GM19468 (cell line): ENCODE data around the gene A4GALT.

ENCODE experiments used
- ATAC-seq: cut with Tn5 transposase; IDR thresholded peaks from one replicate; pipeline ENCODE4 v1.9.1; 2021; ENCODE audit warnings: mild to moderate bottlenecking, moderate library complexity, moderate number of reproducible peaks; ENCODE audit not compliant: unreplicated experiment; ENCODE audit errors: extremely low read depth

The A4GALT gene

DNA sequence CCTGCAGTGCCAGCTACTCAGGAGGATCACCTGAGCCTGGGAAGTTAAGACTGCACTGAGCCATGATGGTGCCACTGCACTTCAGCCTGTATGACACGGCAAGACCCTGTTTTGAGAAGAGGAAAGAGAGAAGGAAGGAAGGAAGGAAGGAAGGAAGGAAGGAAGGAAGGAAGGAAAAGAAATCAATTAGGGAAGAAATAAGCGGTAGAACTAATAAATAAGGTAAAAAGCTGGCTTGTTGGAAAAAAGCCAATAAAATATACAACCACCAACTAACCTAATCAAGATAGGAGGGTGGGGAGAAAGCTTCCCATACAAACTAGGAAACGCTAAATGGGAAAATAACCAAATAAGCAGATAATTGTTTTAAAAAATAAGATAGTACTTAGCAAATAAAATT lies 12.3 kb downstream of the A4GALT start:
- ATAC-seq = no peak

DNA sequence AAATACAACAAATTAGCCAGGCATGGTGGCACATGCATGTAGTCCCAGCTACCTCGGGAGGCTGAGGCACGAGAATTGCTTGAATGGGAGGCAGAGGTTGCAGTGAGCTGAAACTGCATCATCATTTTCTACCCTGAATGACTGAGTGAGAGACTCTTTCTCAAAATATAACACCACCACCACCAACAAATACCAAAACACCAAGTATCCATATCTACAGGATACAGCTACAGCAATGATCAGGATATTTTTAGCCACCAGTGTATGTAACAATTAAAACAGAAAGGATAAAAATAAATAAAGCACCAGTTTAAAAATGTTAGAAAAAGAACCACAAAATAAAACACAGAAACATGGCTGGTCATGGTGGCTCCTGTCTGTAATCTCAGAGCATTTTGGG lies 13.2 kb downstream of the A4GALT start:
- no peak for ATAC-seq

DNA sequence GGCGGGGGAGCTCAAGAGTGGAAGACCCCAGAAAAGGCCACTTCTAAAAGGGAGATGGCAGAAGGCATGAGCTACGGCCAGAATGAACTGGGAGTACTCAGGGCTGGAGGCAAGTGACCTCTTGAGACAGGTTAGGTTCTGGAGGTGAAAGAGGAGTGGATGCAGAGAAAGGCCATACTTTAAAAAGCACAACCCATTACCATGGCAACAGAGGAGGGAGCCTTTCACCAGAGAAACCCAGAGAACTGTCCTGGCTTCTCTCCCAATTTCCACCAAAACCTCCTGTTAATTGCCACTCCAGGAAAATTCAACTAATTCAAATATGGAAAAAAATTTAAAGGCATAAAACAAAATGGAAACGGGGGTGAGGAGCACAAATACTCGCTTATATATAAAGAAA lies 15.8 kb downstream of the A4GALT start:
- no peak for ATAC-seq

DNA sequence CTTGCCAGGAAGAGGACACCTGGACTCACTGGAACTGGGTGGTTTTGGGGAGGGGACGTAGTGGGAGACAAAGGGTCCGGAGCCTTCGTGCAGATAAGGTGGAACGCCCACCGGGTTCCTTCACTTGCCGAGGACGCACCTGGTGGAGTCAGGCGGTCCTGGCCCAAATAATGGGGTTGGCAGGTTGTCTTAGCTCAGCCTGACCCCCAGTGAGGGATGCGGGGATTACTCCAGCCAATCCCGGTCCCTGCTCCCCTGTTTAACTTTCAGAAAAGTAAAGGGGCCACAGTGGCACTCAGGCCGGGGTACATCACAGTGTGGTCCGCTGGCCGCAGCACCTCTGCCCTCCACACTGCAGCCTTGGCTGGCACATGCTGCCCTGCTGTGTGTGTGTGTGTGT lies 18.0 kb downstream of the A4GALT start:
- no peak for ATAC-seq

DNA sequence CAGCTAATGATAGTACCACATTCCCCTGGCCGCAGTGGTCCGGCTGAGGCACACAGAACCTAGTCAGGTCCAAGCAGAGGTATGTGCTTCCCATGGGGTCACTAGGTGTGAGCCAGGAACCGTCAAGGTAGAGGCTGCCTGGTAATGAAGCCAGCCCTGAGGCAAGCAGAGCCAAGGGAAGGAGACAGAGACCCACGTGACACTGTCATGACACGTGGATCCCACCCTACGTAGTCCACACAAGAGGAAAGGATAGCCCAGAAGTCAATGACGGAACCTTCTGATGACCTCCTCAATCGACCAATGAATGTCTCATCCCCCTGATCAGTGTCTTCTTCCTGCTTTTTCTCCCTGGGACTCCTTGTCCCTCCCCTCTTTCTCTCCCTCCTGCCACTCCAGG lies 19.0 kb downstream of the A4GALT start:
- ATAC-seq = no peak

DNA sequence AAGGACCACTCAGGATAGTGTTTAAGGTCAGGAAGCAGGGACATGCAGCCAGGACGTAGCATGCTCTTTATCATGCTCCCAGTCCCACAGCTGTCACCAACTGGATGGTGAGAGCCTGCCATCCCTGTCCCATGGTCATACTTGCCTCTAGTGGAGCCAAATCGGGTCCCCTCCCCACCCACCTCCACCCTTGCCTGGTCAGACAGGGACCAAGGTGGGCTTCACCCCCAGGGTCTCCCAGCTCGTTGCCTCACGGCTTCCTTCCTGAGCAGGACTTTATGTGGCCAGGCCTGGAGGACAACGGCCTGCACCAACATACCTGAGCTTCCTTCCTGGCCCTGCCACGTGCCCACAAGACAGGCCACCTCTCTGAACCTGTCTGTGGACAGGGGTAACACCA lies 19.8 kb downstream of the A4GALT start:
- ATAC-seq = no peak

DNA sequence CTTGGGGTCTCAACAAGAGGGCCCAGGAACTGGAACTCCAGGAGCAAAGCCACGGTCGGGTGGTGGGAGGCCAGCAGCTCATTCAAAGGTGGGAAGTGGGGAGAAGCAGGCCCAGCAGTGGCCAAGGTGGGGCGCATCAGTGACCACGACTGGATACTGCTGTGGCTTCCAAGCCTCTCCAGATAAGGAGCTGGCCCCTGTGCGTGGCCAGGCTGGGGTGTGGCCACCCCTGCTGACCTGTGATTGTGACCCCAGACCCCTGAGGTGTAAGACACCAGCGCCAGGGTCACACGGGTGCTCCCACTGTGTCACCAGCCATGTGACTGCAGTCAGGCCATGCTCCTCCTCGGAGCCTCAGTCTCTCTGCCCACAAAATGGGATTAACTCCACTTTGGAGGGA lies 20.3 kb downstream of the A4GALT start:
- ATAC-seq = no peak

DNA sequence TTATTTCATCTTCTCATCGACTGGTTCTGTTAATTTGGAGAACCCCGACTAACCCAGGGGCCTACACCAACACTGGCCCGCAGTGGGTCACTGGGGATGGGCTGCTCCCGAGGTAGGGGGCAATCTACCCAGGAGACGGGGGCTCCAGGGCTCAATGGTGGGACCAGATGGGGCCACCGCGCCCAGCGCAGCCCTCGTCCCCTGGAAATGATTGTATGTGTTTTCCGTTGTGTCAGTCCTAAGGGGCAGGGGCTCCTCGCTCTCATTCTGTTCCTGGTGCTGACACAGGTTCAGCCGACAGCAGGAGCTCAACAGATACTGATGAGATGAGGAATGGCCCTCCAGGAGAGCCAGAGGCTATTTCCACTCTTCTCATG lies 20.7 kb downstream of the A4GALT start:
- no peak for ATAC-seq

DNA sequence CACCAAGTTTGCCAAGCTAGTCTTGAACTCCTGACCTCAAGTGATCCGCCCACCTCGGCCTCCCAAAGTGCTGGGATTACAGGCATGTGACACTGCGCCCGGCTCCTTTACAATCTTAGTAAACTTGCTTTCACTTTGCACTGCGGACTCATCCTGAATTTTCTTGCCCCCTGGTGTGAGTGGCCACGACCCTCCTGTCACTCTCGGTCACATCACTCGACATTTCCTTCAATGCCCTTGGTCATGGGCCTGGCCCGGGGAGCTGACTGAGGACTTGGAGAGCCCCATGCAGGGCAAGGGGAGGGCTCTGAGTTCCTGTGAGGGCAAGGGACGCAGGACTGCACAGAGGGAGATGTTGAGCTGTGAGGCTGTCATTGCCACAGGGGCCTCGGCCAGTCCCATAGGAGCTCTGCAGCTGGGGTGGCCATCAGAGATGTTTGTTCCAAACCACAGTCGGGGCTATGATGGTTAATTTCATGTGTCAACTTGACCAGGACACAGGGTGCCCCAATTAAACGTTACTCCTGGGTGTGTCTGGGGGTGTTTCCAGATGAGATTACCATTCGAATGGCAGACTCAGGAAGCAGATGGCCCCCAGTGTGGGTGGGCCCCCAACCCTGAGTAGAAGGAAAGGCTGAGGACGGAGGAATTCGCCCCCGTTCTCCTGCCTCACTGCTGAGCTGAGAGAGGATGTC lies 21.2 kb downstream of the A4GALT start:
- ATAC-seq = no peak

DNA sequence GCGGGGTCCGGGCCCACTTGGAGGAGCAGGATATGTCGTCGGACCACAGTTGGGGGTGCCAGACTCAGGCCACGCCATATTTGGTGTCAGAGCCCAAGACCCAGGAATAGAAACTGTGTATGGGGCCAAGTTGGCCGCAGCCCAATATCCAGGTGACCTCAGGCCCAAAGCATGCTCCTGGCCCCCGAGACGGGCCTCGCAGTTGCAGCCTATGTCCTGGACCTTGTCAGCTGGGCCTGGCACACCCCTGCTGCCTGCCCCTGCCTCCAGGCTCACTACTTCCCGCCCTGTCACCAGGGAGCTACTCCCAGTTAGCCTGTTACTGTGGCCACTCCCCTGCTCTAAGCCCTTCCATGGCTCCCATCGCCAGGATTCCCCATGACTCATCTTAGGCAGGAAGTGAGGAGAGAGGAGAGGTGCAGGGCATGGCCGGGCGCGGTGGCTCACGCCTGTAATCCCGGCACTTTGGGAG lies 23.1 kb downstream of the A4GALT start:
- no peak for ATAC-seq

DNA sequence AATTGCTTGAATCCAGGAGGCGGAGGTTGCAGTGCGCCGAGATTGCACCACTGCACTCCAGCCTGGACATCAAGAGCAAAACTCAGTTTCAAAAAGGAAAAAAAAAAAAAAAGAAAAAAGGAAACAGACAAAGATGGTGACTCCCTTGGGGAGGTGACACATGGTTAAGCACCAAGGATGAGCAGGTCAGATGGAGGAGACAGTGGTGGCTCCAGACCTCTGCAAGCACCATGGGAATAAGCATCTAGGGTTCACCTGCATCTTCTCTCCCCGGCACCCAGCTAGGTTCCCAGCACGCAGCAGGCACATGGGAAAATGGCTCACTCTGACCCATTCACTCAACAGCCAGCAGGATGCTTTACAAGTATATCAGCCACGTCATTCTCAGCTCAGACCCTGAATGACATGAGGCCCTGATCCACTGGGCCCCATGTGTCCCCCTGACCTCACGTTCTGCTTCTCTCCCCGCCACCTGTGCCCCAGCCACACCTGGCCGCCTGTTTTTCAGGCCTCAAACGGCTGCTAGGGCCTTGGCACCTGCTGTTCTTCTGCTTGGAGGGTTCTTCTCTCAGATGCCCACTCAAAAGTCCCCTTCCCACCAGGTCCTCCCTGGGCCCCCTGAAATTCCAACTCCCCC lies 24.2 kb downstream of the A4GALT start:
- ATAC-seq = no peak

DNA sequence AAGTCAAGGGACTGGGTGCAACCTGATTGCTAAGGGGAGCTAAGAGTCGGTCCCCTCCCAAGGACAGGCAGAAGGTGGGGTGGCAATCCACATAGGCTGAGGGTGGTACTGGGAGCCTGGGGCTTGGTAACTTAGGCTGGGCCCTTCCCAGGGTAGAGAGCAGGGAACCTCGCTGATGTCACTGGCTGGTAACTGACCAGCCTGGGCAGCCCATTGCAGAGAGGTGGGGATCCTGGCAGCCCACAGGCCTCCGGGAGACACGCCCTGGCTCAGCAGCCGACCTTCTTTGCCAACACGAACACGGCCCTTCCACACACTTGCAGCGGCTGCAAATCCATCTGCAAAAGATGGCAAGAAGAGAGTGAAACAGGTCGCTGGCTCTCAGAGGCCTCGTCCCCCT lies 25.4 kb downstream of the A4GALT start:
- no peak for ATAC-seq

DNA sequence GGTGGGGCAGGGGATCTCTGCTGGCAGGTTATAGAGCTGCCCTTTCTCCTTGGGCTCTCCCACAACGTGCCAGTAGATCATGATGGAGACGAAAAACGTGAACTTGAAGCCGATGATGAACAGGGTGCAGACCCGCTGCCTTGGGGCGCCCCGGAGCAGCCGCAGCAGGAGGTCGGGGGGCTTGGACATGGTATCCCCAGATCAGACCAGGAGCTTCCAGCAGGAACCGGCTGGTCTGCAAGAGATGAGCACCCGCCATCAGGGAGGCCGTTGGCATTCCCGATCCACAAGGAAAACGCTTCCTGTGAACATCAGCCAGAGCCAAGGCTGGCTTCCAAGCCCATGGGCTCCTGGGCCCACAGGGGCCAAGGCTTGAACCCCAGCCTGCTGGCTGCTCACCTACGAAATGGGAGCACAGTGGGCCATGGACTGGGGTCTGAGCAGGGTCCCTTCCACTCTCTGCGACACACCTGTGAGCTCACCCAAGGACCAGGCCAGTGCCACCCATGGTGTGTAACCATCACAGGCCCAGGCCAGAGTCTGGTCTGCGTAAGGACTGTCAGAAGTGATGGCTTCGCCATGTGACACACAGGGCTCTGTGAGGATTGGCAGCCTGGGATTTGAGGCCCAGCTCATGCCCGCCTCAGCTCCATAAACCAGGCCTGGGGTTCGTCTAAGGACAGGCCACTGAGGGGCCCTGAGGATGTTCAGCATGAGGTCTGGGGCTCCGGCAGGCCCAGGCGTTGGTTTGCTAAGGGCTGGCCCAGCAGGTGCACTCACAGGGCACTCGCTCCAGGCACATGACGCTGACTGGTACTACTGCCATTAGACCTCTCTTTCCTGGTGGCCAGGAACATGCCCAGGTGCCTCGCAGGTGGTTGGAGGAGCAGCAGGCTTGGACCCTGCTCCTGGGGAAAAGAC lies 26.6 kb downstream of the A4GALT start:
- ATAC-seq = no peak

DNA sequence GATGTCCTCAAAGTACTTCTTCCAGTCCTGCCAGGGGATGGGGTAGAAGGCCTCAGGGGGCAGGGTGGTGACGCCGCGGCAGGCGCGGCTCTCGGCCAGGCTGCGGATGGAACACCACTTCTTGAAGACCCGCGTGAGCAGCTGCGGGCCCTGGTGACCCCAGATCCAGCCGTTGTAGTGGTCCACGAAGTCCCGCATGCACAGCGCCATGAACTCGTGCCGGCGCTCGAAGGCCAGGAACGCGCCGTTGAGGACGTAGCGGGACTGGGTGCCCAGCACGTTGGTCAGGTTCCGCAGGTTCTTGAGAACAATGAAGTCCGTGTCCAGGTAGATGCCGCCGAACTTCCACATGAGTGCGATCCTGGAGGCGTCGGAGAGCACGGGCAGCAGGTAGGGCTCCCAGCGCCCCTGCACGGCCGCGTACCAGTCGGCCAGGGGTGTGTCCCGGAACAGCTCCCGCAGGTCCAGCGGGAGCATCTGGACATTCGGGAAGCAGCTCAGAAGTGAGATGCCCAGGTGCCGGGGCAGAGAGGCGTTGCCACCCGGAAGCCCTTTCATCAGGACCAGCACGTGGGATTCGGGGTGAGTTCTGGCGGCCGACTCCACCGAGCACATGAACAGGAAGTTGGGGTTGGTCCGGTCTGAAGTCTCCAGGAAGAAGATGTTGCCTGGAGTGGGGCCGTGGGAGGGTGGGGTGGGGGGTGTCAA lies 27.5 kb downstream of the A4GALT start:
- no peak for ATAC-seq

DNA sequence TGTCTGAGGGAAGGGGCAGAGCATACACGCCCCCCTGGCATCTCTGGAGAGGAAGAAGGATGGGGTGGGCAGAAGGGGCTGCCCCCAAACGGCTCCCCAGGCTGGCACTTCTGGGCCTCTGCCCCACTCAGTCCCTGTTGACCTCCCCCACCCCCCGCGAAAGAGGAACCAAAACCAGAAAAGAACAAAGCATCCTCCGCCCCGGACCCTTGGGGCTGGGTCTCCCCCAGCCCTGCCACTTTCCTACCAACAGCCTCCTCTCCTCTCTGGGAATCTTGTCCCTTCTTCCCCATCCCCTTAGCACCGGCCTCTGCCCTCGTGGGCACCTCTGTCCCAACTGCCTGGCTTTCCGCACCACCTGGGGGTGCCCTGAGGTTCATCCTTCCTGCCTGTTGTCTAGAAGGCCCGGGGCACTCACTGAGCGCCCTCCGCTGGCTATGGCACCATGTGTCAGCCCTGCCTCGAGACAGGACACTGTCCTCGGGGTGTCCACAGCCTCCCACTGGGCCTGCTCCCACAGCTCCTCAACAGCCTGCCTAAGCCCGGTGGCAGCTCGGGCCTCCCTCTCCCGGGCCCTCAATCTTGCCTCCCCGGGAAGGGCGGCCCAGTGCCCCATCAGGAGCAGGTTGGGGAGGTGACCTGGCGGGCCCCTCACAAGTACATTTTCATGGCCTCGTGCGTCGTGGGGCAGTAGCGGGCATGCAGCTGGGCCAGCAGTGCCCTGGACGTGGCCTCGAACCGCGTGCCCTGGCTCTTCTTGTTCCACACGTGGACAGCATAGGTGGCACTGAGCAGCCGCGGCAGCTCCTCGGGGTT lies 28.2 kb downstream of the A4GALT start:
- no peak for ATAC-seq

DNA sequence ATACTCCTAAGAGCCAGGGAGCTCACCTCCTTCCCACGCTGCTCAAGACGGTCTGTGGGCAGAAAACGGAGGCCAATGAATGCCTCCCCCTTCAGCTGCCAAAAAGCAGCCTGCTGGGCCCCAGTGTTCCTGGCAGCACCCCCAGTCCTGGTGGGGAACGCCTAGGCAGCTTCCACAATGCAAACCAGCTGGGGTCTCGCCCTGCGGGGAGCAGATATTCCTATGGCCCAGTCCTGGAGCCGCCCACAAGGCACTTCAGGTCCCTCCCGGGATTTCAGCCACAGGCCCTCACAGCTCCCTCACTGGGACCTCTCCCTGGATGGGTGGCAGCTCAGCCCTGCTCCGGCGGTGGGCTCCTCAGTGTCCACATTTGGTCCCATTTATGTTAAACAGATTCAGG lies 29.2 kb downstream of the A4GALT start:
- ATAC-seq = no peak

DNA sequence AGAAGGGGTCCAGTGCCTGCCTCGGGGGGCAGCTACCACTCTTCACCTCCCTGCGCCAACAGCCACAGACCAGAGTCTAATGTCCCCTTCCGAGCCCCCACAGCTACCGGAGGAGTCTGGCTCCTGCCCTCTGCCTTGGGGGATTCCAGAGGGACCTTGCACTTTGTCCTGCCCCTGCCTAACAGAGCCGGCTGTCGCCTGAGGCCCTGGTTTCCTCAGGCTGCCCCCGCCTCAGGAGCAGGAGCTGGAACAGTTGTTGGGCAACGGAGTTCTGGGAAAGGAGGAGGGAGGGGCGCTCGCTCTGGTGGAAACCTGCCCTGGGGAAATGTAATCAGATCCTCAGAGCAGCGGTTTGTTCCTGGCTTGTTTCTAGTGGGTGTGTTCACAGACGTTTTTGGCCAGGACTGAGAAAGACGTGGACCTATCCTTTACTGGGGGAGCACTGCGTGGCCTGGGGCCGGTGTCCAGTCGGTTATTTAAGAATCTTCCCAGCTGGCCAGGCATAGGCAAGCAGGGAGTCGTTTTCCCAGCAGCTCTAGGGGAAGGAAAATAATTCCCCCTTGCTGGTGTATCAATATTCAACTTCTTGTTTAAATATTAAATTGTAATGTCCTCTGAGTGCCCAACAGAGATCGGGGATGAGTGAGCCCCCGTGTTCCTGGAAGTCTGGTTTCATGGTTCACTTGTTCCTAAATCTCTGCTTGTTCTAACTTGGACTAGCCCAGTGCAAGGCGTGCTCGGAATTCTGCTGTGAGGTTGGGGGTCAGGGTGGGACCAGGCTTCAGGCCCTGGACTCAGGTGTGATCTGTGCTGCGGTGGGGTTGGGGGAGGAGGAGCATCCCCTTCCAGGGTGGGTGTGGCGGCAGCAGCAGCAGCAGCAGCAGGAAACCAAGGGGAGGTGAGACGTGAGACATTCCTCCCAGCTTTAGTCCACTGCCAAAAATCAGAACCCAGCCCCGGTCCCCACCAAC lies 32.1 kb downstream of the A4GALT start:
- ATAC-seq = no peak

DNA sequence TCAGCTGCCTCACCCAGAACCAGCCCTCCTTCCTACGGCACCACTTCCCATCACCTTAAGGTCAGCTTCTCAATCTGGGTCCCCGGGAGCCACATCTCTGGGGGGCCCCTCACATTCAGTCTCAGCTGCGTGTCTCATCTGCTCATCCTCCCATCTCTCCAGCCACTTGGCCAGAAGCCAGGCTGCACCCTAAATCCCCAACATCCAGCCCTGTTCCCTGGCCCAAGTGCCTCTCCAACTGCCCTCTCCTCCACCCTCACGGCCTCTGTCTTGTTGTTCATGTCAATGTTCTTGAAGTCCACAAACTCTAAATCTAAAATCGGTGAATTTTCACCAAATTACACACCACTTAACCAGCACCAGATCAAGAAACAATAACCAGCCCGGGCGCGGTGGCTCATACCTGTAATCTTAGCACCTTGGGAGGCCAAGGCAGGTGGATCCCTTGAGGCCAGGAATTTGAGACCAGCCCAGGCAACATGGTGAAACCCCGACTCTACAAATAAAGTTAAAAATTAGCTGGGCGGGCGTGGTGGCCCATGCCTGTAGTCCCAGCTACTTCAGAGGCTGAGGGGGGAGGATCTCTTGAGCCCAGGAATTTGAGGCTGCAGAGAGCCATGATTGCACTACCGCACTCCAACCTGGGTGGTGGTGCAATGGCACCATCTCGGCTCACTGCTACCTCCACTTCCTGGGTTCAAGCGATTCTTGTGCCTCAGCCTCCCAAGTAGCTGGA lies 33.7 kb downstream of the A4GALT start:
- ATAC-seq = no peak
